Activated T-cell treated with anti-CD3 and anti-CD28 coated beads, Interleukin-2, amount 50 U/mL, for 48 hours (primary cell): Measurements from ENCODE around the gene SRCAP.

ENCODE experiments used
- DNase-seq, 2 experiments: peaks; one replicate each; pipeline ENCODE4 v3.0.0-alpha.2; 2020

Gene SRCAP

GRCh38 chr16:30760001-30760559 is 61.1 kb downstream of the SRCAP start:
- no peak for DNase-seq

DNA sequence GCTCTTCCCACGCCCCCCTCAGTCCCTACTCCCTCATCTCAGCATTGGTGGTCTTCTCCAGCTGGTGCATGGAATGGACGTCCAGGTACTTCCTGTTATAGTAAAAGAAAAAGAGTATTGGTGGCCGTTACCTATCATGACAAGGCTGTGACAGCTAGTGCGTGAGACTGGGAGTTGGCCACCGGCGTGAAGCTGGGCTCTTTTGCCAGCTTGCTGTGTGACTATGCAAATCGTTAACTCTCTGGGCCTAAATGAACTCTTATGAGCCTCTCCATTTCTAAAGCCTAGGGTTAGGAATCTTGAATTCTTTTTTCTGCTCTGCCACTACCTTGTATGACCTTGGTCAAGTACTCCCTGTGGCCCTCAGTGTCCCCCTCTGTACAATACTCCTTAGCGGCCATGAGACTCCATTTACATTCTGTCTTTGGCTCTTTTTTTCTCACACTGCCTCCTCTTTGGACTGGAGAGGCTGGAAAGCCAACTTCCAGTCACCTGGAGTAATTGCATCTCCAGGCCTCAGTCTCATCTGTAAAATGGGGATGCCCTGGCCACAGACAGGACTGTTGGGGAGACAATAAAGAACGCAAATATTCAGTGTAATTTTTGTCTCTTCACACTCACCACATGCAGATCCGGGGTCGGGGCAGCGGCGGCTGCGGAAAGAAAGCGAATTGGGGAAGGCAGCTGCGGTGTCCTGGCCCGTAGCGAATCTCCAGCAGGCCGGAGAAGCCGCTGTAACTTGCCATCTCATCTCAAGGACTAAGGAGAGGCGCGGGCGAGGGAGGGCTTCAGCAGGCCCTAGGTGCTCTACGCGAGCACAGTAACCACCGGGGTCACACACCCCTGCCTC is 61.8 kb downstream of the SRCAP start:
- DNase-seq: no peak

- peak; percentile 58 to 66 for DNase-seq
Observed at GRCh38 chr16:30761427-30761927, 62.5 kb downstream of the SRCAP start.

DNA sequence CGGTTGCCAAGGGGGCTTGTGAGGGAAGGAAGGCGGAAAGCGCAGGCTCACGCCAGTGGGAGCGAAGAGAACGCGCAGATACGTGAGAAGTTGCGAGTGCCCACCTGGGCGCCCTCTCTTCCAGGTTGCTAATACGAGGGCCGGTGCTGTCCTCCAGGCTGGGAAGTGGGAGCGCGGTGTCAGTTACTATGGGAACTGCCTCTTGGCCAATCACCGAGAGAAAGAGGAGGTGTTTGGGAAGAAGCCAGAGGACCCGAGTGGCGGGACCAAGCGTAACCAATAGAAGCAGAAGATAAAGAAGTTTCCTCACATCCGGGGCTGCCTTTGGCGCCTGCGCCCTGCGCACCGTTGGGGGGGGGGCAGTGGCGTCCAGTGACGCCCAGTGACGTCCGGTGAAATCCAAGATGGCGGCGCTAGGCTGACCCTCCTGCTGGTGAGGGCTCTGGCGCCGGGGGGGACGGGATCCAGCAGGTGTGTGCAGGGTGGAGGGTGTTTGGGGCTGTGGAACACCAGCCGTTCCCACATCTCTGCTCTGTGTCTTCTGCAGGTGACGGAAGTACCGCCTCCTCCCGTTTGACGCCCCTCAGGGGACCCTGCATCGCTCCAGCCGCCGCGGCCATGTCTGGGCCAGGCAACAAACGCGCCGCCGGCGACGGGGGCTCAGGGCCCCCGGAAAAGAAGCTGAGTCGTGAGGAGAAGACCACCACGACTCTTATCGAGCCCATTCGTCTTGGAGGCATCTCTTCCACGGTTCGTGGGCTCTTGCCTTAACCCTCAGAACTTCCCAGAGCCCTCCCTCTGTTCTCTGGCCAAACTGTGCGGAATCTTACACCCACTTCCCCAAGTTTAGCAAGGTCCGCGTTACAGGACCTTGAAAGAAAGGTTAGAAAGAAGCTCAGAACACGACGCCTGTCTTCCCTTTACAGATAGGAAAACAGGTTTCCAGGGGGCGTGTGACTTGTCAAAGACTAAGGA is 63.2 kb downstream of the SRCAP start, which contains the start of the genes CFAP119 and RNF40:
TSS of gene CFAP119 (minus strand) at position 135 of the 975 bp plus-strand sequence. CDS start 314 bp downstream, outside the sequence.
TSS of gene RNF40 (plus strand) at position 395 of the 975 bp plus-strand sequence. CDS start at position 619, 224 bp downstream.
- DNase-seq: peak; percentile 96

DNA sequence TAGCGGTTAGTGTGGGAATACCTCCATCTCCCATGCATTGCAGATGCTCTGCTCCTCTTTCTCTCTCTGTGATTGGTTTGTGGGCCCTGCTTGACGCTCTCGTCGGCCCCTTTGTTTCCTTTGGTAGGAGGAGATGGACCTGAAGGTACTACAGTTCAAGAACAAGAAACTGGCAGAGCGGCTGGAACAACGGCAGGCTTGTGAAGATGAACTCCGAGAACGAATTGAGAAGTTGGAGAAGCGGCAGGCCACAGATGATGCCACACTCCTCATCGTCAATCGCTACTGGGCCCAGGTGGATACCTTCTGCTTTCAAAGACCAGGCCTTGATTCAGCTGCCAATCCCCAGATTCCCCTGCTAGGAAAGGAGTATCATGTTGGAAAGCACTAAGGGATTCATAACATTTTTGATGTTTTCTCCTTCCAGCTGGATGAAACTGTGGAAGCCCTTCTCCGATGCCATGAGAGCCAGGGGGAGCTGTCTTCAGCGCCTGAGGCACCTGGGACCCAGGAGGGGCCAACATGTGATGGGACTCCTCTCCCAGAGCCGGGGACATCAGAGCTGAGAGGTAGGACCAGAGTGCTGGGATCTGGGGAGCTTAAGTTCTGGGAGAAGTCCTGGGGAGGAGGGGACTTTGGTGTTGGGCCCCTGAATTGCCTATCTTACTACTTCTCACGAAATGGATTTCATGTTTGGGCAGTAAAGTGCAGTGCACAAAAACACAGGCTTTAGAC is 64.2 kb downstream of the SRCAP start:
- no peak for DNase-seq

DNA sequence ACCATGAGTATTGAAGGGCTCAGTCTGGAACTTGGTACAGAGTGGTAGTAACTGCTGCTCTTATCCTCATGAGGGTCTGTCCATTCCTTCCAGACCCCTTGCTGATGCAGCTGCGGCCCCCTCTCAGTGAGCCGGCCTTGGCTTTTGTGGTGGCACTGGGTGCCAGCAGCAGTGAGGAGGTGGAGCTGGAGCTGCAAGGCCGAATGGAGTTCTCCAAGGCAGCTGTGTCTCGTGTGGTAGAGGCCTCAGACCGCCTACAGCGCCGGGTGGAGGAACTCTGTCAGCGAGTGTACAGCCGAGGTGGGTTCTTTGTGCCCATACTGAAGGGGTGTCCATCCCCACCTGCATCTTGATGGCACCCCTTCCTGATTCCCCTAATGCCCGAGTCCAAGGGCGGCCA is 65.1 kb downstream of the SRCAP start:
- DNase-seq: no peak

- no peak for DNase-seq
Observed at GRCh38 chr16:30764816-30765465, 66.0 kb downstream of the SRCAP start.

- no peak for DNase-seq
Observed at GRCh38 chr16:30766206-30766932, 67.4 kb downstream of the SRCAP start.

- DNase-seq: no peak
Observed at GRCh38 chr16:30766933-30767284, 67.9 kb downstream of the SRCAP start.

GRCh38 chr16:30767767-30768465 is 68.9 kb downstream of the SRCAP start:
- DNase-seq: no peak

- no peak for DNase-seq
Observed at GRCh38 chr16:30768583-30769181, 69.7 kb downstream of the SRCAP start.

DNA sequence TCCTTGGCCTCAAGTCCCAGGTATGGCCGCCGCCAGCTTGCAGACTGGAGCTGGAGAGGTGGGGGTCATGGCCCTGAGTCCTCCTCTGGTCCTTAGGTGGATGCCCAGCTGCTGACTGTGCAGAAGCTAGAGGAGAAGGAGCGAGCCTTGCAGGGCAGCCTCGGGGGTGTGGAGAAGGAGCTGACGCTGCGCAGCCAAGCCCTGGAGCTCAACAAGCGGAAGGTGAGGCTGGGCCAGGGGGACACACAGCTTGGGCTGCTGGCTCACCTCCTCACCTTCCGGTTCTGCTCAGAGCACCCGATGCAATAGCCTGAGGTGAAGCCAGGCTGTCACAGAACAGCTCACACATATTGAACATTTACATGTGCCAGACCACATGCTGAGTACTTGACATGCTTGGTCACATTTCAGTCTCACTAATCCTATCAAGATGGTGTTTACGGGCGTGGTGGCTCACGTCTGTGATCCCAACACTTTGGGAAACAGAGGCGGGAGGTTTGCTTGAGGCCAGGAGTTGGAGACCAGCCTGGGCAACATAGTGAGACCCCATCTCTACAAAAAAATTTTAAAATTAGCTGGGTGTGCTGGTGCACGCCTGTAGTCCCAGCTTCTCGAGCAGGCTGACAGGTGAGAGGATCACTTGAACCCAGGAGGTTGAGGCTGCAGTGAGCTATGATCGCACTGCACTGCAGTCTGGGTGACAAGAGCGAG is 70.6 kb downstream of the SRCAP start:
- DNase-seq: no peak

- no peak for DNase-seq
Observed at GRCh38 chr16:30771726-30772125, 72.8 kb downstream of the SRCAP start.

DNA sequence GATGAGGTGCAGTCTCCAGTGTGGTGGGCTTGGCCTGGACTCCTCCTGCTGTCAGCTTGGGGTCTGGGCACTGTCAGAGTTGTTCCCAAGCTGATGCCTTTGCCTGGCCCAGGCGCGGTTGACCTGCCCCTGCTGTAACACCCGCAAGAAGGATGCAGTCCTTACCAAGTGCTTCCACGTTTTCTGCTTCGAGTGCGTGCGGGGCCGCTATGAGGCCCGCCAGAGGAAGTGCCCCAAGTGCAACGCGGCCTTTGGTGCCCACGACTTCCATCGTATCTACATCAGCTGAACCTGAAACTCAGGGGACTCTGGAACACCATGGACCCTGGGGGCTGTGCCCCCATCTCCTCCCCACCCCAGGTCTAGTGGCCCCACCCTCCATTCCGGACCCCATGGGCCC is 74.9 kb downstream of the SRCAP start:
- DNase-seq: no peak

GRCh38 chr16:30774367-30775130 is 75.6 kb downstream of the SRCAP start:
- no peak for DNase-seq

DNA sequence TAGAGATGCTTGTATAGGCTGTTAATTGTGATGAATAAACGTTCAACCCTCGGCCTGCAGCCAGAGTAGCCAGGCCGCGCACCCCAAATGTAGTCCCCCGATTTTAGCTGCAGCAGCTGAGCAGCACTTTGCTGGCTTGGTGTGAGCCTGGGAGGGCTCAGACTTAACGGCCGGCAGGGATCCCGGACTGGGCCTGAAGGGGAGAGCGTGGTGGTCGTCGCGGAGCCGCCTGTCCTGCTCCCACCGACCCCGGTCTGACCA is 76.1 kb downstream of the SRCAP start:
- DNase-seq: peak in 1 of 2 experiments; percentile 38

GRCh38 chr16:30775392-30776188 is 76.6 kb downstream of the SRCAP start:
- peak; percentile 76 to 80 for DNase-seq
